ENCODE results near the gene PLCG2. TPM values are rescaled to one million over a fixed set of nuclear protein-coding genes. Genes with fewer than 3 reads are reported as not detected.

The PLCG2 gene
- total RNA-seq, 1 donor from 2014 or later, result 12.4 TPM

DNA sequence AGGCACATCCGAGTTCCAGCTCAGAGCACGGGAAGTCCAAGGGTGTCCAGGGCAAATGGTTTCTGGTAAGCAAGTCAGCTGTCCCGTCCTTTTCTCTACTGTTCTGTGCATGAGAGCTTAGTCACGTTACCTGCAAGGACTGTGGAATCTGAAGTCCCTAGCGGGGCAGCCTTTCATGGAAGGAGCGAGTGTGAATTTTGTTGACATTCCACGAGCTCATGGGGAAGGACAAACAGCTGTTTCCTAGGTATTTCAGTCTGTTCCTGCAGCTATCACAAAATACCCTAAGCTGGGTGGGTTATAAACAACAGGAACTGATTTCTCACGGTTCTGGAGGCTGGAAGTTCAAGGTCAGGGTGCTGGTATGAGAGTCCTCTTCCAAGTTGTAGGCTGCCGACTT, 122.9 kb downstream of the PLCG2 start:
- Mint-ChIP-seq H3K36me3 (no peaks in the 10 kb centered on the region), H3K4me1 (ENCODE audit: unreplicated experiment) (no peaks in the 10 kb centered on the region), H3K27ac (no peak overlapping the region), H3K4me3 (no peak overlapping the region), H3K9me3 (no peaks in the 10 kb centered on the region), H3K27me3 (no peaks in the 10 kb centered on the region)
- TF ChIP-seq, protein P1, sequence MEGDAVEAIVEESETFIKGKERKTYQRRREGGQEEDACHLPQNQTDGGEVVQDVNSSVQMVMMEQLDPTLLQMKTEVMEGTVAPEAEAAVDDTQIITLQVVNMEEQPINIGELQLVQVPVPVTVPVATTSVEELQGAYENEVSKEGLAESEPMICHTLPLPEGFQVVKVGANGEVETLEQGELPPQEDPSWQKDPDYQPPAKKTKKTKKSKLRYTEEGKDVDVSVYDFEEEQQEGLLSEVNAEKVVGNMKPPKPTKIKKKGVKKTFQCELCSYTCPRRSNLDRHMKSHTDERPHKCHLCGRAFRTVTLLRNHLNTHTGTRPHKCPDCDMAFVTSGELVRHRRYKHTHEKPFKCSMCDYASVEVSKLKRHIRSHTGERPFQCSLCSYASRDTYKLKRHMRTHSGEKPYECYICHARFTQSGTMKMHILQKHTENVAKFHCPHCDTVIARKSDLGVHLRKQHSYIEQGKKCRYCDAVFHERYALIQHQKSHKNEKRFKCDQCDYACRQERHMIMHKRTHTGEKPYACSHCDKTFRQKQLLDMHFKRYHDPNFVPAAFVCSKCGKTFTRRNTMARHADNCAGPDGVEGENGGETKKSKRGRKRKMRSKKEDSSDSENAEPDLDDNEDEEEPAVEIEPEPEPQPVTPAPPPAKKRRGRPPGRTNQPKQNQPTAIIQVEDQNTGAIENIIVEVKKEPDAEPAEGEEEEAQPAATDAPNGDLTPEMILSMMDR (conservative IDR thresholded peaks at IDR 0.05), result no peak
- DNase-seq (ENCODE audit: extremely low spot score, unreplicated experiment), result no peak

DNA sequence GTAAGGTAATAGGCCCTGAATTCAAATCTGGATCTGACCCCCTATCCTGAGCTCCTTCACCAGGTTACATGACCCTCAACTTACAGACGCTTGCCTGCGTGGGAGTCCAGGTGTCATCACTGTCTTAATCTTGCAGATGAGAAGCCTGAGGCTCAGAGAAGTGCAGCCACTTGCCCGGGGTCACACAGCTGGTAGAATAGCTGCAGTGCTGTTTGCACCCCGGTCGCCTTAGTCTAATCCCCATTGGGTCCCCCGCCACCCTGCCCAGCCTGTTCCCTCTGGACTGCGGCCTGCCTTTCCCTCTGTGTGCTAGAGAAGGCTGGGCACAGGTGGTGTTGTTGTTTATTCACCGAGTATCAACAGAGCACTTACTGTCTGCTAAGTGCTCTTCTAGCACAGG, 125.2 kb downstream of the PLCG2 start:
- no peak for DNase-seq (ENCODE audit: extremely low spot score, unreplicated experiment)
- no peaks in the 10 kb centered on the region for H3K36me3 Mint-ChIP-seq
- H3K4me3 Mint-ChIP-seq, result no peak overlapping the region
- no peaks in the 10 kb centered on the region for H3K27me3 Mint-ChIP-seq
- no peak overlapping the region for H3K27ac Mint-ChIP-seq
- no peaks in the 10 kb centered on the region for H3K9me3 Mint-ChIP-seq
- H3K4me1 Mint-ChIP-seq (ENCODE audit: unreplicated experiment), result no peaks in the 10 kb centered on the region
- TF ChIP-seq, protein P1 (conservative IDR thresholded peaks at IDR 0.05), result no peak

DNA sequence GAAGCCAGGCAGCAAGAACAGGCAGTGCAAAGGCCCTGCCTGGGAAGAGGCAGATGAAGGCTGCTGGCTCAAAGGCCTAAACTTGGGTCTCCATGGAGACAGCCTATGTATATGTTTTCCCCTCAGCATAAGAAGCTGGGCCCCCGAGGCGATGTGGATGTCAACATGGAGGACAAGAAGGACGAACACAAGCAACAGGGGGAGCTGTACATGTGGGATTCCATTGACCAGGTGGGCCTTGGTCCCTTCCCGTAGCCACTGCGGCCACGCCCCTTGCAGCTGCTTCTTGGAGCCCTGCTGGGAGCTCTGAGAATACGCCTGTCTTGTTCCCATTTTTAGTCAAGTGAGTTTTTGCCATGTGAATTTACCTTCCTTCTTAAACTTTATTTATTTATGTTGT, 126.2 kb downstream of the PLCG2 start:
- H3K27ac Mint-ChIP-seq, result no peak overlapping the region
- no peaks in the 10 kb centered on the region for H3K9me3 Mint-ChIP-seq
- no peaks in the 10 kb centered on the region for H3K27me3 Mint-ChIP-seq
- no peaks in the 10 kb centered on the region for H3K36me3 Mint-ChIP-seq
- no peak for DNase-seq (ENCODE audit: extremely low spot score, unreplicated experiment)
- no peak overlapping the region for H3K4me3 Mint-ChIP-seq
- TF ChIP-seq, protein P1 (conservative IDR thresholded peaks at IDR 0.05), result no peak
- no peaks in the 10 kb centered on the region for H3K4me1 Mint-ChIP-seq (ENCODE audit: unreplicated experiment)

DNA sequence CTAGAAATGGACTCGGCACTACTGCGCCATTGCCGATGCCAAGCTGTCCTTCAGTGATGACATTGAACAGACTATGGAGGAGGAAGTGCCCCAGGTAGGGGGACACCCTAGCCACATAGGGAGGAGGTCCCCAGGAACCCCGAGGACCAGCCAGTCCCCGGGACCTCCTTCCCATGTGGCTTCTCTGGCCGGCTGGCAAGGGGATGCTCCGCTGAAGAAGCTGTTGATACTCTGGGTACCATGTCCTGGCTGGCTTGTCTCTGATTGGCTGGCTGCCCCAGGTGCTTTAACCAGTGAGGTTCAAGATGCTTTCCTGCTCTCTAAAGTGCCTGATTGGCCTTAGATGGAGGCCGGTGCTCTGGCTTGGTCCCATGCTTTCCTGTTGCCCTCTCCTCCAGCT, 128.6 kb downstream of the PLCG2 start:
- Mint-ChIP-seq H3K4me3 (no peak overlapping the region), H3K27ac (no peak overlapping the region), H3K27me3 (no peaks in the 10 kb centered on the region), H3K4me1 (ENCODE audit: unreplicated experiment) (no peaks in the 10 kb centered on the region), H3K36me3 (no peaks in the 10 kb centered on the region), H3K9me3 (no peaks in the 10 kb centered on the region)
- no peak for DNase-seq (ENCODE audit: extremely low spot score, unreplicated experiment)
- TF ChIP-seq, protein P1 (conservative IDR thresholded peaks at IDR 0.05), result no peak

DNA sequence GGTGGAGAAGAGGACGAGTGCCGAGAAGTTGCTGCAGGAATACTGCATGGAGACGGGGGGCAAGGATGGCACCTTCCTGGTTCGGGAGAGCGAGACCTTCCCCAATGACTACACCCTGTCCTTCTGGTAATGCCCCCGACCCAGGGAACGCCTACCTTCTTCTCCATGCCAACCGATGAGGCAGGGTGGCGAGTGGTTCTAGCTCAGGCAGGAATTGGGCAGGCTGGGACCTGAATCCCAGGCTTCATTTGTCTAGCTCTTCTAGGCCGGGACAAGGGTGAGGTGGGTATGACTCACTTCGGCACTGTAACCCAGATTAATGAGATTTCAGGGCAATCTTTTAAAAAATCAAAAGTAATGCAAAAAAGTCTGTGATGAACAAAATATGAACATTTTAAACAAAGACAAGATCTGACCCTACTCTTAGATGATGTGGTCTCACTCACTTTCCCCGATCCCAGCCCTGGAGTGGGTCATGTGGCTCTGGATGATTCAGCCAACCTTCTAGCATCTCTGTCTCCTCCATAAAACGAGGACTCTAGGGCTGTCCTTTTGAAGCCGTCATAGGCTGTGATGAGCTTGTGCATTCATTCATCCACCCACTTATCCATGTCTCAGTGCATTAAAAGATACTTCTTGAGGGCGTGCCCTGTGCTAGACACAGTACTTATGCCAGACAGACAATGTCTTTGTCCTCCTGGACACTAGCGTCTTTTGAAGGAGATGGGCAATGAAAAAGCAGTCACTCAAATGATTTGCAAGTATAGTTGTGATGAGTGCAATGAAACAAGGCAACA, 129.6 kb downstream of the PLCG2 start:
- no peaks in the 10 kb centered on the region for H3K36me3 Mint-ChIP-seq
- no peaks in the 10 kb centered on the region for H3K9me3 Mint-ChIP-seq
- no peaks in the 10 kb centered on the region for H3K27me3 Mint-ChIP-seq
- no peaks in the 10 kb centered on the region for H3K4me1 Mint-ChIP-seq (ENCODE audit: unreplicated experiment)
- TF ChIP-seq, protein P1 (conservative IDR thresholded peaks at IDR 0.05), result no peak
- H3K4me3 Mint-ChIP-seq, result no peak overlapping the region
- no peak for DNase-seq (ENCODE audit: extremely low spot score, unreplicated experiment)
- no peak overlapping the region for H3K27ac Mint-ChIP-seq
